Endothelial cell of hepatic sinusoid (primary cell): ENCODE results near the gene FIGN.

Experiments used
- in situ Hi-C: cut with HindIII; loops from 2 replicates; pipeline ENCODE4 v1.10.0; 2017; ENCODE audit warnings: low sequenced_read_pairs

FIGN gene

DNA sequence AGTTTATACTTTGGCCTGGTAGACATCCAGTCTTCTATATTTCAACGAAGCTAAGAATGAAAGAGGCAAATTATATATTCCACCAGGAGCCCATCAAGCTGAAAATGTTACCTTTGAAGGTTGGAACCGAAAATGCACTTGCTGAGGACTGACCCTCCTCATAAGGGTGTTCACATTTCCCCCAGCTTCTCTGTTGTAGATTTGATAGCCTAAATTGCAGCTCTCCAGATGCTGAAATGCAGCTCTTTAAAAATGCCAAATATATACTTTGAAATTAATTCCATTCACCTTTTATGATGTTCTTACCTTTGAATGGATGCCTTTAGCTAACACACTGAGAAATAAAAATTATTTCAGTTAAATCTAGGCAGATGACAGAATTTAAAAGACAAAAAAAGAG lies 1.8 kb upstream of the FIGN start:
- in situ Hi-C loops = no loop called here

DNA sequence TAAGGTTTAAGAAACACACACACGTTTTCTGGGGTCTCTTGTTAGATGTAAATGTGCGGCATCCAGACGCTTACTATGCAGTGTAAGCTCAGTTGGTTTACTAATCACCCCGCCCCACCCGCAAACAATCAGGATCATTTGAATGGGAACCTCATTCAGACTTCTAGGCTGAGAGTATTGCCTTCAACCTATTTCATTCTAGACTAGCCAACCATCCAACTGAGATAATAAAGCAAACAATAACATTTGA lies 1.3 kb upstream of the FIGN start:
- in situ Hi-C loops = no loop called here

DNA sequence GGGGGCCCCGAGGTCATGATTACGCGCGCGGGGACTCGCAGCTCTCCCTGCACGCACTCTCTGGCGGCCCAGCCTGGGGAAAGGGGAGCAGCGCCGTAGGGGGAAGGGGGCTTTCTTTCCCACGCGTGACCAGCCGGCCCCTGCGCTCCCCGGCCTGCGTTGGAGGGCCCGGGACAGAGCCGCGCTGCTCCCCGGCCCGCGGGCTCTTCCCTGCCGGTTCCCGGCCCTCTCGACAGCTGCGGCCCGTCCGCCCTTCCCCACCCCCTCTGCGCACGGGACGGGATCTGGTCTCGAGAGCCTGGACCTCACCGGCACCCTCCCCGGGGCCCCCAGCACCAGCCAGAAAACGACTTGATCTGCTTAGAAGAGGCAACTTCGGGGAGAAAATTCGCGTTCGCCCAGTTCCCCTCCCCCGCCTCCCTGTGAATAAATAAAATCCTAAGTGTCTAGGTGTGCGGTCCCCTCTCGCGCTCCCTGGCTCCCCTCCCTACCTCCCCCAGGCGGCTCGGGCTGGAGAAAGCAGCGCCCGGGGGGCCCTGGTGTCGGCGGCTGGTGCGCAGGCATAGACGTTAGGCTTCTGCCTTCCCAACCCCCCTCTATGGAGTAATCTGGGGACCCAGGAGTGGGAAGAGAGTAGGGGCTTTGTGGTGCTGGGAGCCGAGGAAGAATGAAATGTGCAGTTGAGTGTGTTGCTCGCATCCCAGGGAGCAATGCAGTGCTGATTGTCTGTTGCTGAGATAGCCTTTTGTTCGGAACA lies 803 bp upstream of the FIGN start:
- in situ Hi-C loops = no loop called here

DNA sequence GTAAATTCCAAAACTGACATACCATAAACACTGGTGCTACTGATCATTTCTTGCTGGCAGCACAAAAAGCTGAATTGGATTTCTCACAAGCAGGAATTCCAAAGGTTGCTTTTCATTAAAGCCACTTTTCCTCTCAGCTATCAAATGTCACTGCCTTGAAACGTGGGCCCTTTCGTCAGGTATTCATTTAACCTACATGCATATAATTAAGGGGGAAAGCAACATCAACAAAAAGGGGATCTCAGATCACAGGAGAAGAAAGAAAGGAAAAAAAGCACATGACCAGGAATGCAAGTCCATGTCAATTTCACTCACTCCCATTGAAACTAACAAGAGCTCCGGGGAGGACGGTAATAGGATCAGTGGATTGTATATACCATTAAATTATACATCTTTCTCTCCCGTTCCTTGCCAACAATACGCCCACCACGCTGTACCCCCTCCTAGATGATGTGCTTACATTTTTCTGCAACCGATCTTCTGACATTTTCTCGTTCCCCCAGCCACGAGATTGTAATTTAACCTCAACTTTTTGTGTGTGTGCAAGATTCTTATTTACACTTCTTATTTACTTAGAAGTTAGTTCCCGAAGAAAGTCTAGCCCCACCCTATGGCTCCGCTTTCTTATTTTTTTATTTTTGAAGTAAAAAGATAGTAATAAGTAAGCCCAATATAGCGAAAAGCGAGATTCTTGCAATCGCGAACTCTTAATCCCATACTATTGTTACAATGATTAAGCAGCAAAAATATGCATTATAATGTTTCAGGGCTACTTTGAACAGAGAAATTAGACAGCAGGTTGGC lies 725 bp downstream of the FIGN start:
- in situ Hi-C loops = no loop called here

DNA sequence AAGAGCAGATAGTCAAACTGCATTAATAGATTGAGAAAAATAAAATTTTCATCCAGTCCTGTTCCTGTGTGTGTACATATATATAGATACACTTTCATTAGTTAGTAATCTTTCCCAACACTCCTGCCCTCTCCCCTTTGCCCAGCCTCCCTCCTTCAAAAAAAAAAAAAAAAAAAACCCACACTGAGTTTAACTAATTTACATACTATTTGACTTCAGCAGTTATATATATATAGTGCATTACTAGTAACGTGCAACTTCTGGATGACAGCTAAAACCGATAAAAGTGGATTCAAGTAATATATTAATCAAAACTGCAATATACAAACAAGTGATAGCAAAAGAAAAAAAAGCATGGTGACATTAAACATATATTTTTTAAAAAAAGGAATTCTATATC lies 1.4 kb downstream of the FIGN start:
- in situ Hi-C loops = no loop called here

DNA sequence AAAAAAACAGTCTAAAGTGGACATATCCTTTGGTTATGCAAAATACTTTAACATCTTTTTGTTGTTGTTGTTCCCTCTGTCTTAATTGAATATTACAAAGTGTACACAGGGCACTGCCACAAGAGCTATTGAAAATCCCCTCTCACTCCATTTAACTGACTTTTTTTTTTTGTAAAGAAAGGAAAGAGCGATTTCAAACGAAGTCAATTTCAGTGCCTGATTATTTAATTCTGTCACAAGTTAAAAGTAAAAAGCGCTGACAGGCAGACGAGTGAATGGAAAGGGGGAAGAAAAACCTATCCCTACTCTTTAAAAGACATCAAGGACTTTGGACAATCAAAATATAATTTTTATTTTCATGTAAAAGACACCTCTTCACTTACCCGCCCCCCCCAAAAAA lies 1.9 kb downstream of the FIGN start:
- in situ Hi-C loops = no loop called here

DNA sequence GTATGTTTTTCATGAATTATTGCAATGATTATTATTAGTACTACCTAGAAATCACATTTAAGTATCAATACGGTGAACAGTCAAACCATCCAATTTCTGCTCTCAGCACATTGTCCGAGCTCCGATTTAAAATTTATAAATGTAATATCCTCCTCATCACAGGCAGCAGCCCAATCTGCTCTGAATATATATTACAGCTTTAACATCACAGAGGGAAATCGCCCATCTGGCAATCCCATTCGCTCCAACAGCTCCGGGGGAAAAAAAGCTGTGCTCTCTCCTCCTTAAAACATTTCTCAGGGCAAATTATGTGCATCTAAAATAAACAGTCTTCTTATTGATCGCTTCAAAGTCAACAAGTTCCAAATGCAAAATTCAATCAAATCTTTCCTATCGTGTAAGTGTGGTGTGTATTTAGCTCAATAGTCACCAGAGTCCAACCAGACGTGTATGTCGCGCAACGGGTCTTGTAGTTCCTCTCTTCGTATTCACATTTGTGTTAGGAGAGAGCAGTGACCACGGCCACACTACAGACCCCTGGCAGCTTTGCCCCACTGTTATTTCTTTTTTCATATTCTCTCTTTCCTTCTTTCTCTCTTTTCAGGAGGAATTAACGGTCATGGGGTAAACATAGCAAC lies 2.4 kb downstream of the FIGN start:
- in situ Hi-C loops = no loop called here

DNA sequence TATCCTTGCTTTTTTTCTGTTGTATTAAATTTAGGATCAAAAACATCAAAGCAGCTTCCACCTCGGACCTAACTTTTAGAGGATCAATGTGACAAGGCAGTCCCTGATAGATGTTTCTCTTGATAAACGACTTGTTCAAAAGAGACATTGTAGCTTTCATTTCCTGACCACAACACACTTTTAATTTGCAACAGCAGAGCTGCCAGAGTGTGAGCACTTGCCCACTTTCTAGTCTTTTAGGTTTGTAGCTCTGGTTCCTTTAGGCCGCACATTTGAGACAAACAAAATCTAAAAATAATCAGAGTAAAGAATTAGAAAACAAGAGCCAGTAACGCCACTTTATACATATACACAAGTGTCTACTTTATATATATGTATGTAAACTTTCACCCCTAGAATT lies 3.1 kb downstream of the FIGN start:
- in situ Hi-C loops = no loop called here

DNA sequence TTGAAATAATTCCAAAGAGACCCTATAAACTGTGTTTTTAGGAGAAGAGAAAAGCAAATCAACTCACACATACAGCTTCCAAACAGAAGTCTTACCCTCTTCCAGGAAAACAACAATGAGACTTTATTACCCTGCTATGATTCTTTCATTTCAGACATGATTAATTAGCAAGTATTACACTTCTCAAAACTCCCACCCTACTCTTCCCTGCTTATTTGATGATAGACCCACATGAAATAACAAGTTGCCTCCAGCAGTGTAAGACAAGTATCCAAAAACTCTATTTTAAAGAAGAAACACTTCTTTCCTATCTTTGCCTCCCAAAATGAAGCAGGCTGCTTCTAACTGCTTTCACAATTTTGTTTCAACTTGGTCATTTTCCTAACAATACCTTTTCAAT lies 4.1 kb downstream of the FIGN start:
- in situ Hi-C loops = no loop called here

DNA sequence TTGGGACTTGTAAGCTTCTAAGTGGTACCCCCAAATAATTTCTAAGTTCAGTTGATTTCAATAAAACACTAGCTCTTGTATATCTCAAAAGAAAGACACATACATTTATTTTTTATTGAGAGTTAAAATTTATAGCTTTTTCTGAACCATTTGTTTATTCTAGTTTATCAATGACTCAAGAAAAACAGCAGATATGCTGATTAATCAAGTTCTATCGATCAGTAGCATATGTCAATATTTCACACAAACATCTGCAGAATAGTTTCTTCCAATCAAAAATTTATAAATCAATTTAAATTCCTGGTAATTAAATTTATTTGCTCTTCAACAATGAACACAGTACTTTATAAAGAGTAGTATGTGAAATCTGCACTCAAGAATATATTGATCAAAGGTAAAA lies 5.3 kb downstream of the FIGN start:
- in situ Hi-C loops = no loop called here

DNA sequence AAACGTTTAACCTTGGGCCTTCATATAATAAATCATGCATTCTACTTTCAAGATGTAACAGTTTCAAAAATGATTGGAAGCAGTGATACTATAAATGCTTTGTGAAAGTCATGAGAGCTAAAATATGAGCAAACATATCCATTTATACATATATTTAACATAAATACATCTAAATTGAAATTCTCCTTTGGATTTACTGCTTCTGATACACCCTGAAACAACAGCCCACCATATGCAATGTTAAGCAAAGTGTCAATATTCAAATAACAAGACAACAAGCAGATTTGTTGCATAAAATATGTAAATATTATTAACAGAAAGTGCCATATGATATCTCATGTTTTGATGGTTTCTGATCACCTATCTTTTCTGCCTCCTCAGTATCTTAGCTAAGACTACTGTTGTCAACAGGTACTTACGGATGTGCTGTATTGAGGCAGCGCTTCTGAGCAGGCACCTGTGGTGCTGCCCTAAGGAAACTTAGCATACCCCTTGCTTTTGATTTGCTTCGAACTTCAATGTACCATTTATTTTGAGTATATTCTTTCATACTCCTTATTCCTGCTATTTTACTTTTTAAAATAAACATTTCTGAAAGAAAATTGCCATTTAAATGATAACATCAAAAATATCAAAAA lies 6.1 kb downstream of the FIGN start:
- in situ Hi-C loops = no loop called here

DNA sequence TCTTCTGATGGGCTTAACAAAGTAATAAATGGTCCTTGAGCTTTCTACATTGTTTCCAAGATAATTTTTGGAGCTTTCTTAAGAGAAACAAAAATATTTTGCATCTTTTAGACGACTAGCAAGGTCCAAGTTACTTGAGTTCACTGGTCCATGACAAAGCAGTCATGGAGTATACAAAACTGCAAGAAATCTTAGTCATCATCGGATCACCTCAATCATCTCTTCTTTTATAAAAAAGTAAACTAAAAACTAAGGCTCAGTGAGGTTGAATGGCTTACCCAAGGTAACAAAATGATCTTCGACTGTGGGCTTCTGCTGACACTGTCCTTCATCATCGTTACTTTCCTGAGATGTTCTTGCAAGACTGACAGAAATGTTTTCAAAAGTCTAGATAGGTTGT lies 11.9 kb downstream of the FIGN start:
- in situ Hi-C loops = no loop called here

DNA sequence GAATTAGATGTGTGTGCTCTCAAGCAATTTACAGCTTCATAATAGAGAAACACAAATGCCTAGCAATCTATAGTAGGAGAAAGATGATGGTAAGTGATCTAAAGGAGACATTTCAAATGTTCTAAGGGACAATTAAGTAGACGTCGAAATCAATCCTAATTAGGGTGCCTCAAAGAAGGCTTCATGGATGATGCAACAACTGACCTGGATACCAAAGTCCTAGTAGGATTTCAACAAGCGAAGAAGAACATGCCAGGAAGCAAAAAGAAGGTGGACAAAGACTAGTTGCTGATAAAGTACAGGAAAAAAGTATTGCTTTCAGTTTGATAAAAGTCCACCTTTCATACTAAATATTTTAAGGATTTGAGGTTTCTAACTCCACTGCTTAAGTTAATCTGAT lies 12.5 kb downstream of the FIGN start:
- in situ Hi-C loops = no loop called here

DNA sequence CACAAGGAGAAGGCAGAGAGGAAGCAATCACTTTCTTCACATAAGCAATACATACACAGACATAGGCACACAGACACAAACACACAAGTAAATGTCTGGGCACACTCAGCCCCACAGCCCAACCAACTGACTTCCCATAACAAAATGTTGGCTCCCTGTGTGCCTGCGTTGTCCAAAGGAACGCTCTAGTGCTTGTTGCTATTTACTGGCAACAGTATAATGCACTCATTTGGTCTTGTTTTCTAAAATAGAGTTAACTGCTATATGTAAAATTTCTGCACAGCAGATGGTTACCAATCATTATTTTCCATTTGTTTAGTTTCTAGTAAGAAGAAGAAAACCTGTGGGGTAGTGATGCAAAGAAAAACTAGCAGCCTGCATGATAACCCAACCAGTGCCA lies 16.5 kb downstream of the FIGN start:
- in situ Hi-C loops = no loop called here

DNA sequence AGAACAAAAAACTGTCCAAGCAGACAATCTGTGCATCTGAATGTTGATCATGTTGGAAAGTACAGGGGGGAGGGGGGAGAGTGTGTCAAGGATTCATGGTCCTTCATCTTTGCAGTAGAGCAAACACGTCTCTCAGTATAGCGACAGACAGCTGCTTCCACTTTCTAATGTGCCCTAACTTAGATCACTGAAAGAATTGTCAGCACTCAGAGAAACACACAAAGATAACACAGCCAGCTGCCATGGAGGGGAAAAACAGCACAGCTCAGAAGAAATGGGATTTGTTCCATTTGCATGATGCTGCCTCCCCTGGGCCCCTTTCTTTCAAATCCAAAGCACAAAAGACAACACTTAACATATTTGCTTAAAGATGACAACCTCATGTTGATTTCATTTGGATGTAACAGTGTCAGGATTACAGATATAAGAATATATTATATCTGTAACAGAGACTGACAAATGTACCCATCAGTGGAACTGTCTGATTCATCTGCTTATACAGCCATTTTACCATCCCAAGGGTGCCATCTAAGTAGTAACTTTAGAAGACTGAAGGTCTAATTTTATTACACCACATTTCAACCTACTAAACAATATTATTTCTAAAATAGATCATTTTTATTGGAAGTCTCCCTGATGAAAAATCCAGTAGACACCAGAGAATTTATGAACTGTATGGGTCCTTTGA lies 17.7 kb downstream of the FIGN start:
- in situ Hi-C loops = no loop called here

DNA sequence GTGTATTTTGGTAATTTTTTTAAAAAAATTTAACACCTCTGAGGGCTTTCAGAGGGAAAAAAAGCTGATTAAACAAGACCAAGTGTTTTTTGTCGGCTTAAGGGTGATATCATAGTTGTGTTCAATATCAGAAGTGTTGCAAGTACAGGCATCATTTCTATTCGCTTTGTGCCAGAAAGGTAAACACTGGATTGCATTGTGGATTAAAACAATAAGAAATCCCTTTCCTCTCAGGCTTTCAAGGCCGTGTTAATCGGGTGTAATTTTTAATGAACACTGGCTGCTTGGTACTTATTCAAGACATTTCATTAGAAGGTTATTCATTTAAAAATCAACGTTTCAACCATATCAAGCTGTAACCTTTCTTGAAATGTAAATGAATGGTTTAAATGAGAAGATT lies 18.3 kb downstream of the FIGN start:
- in situ Hi-C loops = no loop called here

DNA sequence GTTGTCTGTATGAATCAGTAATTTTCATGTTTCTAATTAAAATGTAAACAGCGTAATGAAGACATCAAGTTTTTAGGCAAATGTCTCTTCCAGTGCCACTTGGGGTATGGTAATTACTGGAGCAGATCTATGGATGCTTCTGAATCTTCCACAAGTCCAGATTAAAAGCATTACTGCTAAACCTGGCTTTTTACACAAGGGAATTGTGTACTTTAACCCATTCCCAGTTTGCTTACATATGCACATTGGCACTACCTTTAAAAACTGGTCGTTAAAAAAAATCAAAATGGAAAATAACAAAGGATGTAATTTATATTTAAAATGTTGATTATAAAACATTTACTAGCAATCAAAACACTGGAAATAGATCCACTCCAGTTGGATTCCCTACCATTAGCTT lies 19.7 kb downstream of the FIGN start:
- in situ Hi-C loops = no loop called here

DNA sequence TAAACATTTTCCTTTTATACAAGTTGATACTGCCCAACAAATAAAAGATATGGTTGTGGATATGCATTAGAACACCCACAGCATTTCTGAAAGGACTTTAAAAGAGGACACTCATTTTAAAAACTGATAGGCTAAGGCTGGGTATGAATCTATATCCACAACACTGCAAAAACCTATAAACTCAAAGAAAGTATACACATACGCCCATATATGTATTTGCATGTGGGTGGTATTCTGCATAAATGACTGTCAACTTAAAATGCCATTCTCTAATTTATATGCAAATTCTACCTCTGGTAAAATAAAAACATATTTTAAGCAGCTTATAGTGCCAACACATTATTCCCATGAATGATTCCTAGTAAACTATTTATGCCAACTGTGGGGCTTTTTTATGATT lies 20.1 kb downstream of the FIGN start:
- in situ Hi-C loops = no loop called here

DNA sequence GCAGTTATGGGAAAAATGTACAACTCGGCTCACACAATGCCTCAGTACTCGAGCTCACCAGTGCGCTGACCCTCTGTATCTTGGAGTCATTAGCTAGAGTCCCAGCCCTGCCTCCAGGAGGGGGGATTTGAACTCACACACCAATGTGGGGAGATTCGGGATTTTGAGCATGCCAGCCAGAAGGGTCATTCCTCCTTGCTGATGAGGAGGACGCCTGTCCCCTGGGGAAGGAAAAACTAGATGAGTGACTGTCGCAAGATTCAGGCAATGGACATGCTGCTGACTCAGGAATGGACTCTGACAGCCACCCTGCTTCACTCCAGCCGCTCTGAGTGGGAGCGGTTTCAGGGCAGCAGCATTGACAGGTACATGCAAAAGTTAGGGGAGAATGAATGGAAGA lies 20.6 kb downstream of the FIGN start:
- in situ Hi-C loops = no loop called here

DNA sequence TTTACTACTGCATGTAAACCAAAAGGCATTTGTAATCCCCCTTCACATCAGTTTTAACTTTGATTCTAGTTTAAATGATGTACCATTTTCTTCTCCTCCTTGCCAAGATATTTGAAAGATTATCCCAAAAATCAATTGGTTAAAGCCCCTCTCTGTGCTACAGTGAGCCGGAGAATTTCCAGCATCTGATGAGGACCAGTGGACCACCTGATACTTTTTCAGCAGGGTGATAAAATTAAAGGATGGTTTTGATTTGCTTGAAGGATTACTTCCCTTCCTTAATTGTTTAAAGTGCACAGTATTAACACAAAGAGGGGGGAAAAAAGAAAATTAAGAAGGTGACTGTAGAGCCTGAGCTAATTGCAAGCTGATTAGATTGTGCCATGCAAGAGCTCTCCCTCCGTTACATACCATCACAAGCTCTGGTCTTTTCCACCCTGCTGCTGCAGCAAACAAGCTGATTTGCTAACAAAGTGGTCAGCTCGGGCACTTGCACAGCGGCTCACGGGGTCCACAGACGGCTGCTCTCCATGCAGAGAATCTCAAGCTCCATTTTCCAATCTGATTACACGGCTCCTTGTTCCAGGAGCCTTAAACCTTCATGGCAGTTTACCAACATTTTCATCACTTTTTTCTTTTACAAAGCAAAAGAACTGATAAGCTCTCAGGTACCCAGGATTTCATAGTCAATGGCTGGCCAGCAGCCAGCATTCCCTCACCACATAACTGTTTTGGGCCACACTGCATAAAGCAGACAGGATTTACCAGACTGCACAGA lies 22.1 kb downstream of the FIGN start:
- in situ Hi-C loops = no loop called here

DNA sequence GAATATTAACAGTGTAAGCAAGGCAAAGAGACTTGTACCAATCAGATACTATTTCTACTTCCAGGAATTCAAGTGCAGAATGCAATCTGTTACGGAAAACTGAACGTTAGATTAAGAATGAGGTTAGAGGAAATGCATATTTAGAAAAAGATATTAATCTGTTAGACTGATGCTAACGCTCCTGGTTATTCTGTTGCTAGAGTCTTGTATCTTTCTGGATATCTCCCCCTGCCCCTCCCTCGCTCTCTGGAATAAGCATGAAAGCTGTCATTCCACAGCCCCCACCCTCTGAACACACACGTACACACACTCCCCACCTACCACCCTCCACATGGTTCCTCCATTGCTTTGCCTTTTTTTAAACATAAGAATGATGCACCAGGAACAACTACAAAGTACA lies 24.1 kb downstream of the FIGN start:
- in situ Hi-C loops = no loop called here
